GM10266 (cell line): Measurements from ENCODE around the gene FFAR1.
A peak's percentile ranks its signal among the peaks of the same experiment; 100 is the strongest.

Experiments used
- DNase-seq: peaks from one replicate; pipeline ENCODE4 v3.0.0; 2012; ENCODE audit errors: extremely low spot score
- CTCF ChIP-seq: IDR thresholded peaks from 2 replicates; pipeline ENCODE4 v1.5.1; 2012; ENCODE audit warnings: mild to moderate bottlenecking, low read depth; ENCODE audit not compliant: control insufficient read depth, insufficient read depth; ENCODE audit errors: missing control alignments

FFAR1 gene

GRCh38 chr19:35321291-35321690 lies 26.4 kb upstream of the FFAR1 start:
- DNase-seq = no peak
- TF ChIP-seq CTCF = no peak

- TF ChIP-seq CTCF = no peak
- no peak for DNase-seq
Measured at GRCh38 chr19:35322014-35322413, 25.7 kb upstream of the FFAR1 start.

GRCh38 chr19:35327642-35328041 lies 20.1 kb upstream of the FFAR1 start:
- no peak for DNase-seq
- TF ChIP-seq CTCF = peak; percentile 48

- no peak for TF ChIP-seq CTCF
- no peak for DNase-seq
Measured at GRCh38 chr19:35328851-35329285, 18.8 kb upstream of the FFAR1 start, which contains the start of gene CD22. Gene CD22 (plus strand): TSS chr19:35329187. CDS start chr19:35332041, 2,854 bp downstream.

- DNase-seq = no peak
- TF ChIP-seq CTCF = no peak
Measured at GRCh38 chr19:35329323-35329722, 18.4 kb upstream of the FFAR1 start.

DNA sequence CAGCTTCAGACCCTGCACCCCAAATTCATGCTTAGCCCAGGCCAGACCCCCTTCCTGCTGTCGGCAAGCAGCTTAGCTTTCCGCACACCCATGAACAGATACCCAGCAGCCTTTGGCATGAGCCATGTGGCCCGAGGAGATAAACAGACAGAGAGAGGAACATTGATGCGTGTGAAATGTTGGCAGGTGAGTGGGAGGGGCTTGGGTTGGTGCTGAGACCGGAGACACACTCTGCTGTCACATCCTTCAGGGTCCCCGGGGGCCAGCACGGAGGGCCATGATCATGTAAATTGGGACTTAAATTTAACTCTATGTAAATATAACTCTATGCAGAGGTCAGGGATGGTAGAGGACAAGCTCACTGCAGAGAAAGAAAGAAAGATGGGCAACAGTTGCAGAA lies 17.2 kb upstream of the FFAR1 start:
- TF ChIP-seq CTCF = no peak
- DNase-seq = peak; percentile 75

DNA sequence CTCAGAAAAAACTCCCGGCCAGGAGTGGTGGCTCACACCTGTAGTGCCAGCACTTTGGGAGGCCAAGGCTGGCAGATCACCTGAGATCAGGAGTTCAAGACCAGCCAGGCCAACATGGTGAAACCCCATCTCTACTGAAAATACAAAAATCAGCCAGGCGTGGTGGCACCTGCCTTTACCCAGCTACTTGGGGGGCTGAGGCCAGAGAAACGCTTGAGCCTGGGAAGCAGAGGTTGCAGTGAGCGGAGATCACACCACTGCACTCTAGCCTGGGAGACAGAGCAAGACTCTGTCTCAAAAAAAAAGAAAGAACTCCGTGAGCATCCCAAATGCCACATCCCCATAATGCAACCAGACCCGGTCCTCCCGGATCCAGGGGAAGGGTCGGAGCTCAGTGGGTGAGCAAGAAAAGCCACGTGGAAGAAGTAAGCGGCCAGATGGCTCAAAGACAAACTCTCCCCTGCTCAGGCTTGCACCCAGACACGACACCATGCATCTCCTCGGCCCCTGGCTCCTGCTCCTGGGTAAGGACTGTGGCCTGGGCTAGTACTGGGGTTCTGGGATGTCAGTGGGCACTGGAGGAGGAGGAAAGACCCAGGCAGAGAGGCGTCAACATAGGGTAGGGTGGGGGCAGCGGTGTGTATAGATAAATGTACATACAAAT lies 16.0 kb upstream of the FFAR1 start:
- no peak for DNase-seq
- no peak for TF ChIP-seq CTCF
